Measurements from ENCODE around the gene DPH3. TPM values are rescaled to one million over a fixed set of nuclear protein-coding genes. Genes with fewer than 3 reads are reported as not detected.

The DPH3 gene
- total RNA-seq, 1 donor from 2014 or later = 30.5 TPM

DNA sequence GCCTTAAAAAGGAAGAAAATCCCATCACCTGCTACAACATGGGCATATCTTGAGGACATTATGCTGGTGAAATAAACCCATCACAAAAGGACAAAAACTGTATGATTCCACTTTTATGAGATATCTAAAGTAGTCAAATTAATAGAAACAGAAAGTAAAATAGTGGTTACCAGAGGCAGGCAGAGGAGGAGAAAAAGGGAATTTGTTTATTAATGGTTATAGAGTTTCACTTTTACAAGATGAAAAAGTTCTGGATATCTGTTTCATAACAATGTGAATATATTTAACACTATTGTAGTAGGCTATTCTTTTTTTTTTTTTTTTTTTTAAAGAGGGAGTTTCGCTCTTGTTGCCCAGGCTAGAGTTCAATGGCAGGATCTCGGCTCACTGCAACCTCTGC is 40.4 kb downstream of the DPH3 start:
- Histone ChIP-seq H3K4me3 (ENCODE audit: low read depth, low read length) (no peak overlapping the region), H3K27me3 (ENCODE audit: control insufficient read depth, insufficient read depth, low read length) (no peaks in the 10 kb centered on the region), H3K36me3 (ENCODE audit: control insufficient read depth, insufficient read depth, low read length) (no peaks in the 10 kb centered on the region)
- TF ChIP-seq, protein P1, sequence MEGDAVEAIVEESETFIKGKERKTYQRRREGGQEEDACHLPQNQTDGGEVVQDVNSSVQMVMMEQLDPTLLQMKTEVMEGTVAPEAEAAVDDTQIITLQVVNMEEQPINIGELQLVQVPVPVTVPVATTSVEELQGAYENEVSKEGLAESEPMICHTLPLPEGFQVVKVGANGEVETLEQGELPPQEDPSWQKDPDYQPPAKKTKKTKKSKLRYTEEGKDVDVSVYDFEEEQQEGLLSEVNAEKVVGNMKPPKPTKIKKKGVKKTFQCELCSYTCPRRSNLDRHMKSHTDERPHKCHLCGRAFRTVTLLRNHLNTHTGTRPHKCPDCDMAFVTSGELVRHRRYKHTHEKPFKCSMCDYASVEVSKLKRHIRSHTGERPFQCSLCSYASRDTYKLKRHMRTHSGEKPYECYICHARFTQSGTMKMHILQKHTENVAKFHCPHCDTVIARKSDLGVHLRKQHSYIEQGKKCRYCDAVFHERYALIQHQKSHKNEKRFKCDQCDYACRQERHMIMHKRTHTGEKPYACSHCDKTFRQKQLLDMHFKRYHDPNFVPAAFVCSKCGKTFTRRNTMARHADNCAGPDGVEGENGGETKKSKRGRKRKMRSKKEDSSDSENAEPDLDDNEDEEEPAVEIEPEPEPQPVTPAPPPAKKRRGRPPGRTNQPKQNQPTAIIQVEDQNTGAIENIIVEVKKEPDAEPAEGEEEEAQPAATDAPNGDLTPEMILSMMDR (IDR thresholded peaks at IDR 0.05; ENCODE audit: insufficient read depth, low read length, poor library complexity, severe bottlenecking) = no peak
- DNase-seq (ENCODE audit: low read depth) = no peak

DNA sequence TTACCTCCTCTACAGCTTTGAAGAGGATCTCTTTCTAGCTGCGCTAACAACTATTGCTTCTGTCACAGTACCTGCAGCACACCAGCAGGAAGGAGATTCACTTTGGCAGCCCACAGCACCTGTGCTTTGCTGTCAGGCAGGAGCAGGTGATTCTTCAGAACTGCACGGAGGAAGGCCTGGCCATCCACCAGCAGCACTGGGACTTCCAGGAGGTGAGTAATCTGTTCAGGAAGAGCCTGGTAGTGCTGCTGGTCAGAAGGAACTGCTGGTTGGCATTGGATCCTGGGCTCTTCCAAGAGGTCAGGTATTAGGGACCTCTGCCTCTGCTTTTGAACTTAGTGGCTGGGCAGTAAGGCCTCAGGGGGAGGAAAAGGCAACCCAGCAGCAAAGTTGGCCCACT is 42.2 kb downstream of the DPH3 start:
- Histone ChIP-seq H3K4me3 (ENCODE audit: low read depth, low read length) (no peak overlapping the region), H3K27me3 (ENCODE audit: control insufficient read depth, insufficient read depth, low read length) (no peaks in the 10 kb centered on the region), H3K36me3 (ENCODE audit: control insufficient read depth, insufficient read depth, low read length) (no peaks in the 10 kb centered on the region)
- DNase-seq (ENCODE audit: low read depth) = no peak
- TF ChIP-seq, protein P1 (IDR thresholded peaks at IDR 0.05; ENCODE audit: insufficient read depth, low read length, poor library complexity, severe bottlenecking) = no peak

DNA sequence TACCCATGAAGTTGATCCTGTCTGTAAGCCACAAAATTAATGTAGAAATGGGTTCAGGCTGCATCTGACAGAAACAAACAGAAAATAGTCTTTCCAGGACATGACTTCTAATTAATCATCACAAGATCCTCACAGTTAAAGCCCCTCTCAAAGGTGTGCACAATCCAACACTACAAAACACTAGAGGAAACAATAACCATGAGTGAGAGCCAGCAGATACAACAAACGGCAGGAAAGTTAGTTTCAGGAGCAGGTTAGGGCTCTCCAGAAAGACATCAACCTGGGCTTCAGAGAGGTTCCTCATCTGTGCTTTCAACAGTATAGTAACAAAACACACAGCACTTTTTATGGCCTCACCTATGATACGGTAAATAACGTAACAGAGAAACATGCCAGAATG is 42.8 kb downstream of the DPH3 start:
- DNase-seq (ENCODE audit: low read depth) = no peak
- Histone ChIP-seq H3K27me3 (ENCODE audit: control insufficient read depth, insufficient read depth, low read length) (no peaks in the 10 kb centered on the region), H3K36me3 (ENCODE audit: control insufficient read depth, insufficient read depth, low read length) (no peaks in the 10 kb centered on the region), H3K4me3 (ENCODE audit: low read depth, low read length) (no peak overlapping the region)
- TF ChIP-seq, protein P1 (IDR thresholded peaks at IDR 0.05; ENCODE audit: insufficient read depth, low read length, poor library complexity, severe bottlenecking) = no peak

DNA sequence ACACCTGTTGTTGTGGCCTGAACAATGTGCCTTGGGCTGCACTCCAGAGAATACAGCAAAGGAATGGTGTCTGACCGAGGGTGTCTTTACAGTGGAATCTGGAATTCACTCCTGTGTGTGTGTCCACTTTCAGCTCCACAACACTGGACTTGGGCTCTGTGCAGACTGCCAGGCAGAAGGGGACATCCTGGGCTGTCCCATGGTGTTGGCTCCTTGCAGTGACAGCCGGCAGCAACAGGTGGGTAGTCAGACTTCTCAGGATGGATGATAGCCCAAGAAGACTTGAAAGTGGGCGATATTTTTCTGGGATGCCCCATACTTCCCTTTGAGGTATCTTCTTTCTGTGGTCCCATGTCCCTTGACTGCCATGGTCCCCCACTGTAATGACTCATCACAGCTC is 45.0 kb downstream of the DPH3 start:
- no peaks in the 10 kb centered on the region for H3K36me3 ChIP-seq (ENCODE audit: control insufficient read depth, insufficient read depth, low read length)
- TF ChIP-seq, protein P1 (IDR thresholded peaks at IDR 0.05; ENCODE audit: insufficient read depth, low read length, poor library complexity, severe bottlenecking) = no peak
- no peaks in the 10 kb centered on the region for H3K27me3 ChIP-seq (ENCODE audit: control insufficient read depth, insufficient read depth, low read length)
- no peak for DNase-seq (ENCODE audit: low read depth)
- no peak overlapping the region for H3K4me3 ChIP-seq (ENCODE audit: low read depth, low read length)

DNA sequence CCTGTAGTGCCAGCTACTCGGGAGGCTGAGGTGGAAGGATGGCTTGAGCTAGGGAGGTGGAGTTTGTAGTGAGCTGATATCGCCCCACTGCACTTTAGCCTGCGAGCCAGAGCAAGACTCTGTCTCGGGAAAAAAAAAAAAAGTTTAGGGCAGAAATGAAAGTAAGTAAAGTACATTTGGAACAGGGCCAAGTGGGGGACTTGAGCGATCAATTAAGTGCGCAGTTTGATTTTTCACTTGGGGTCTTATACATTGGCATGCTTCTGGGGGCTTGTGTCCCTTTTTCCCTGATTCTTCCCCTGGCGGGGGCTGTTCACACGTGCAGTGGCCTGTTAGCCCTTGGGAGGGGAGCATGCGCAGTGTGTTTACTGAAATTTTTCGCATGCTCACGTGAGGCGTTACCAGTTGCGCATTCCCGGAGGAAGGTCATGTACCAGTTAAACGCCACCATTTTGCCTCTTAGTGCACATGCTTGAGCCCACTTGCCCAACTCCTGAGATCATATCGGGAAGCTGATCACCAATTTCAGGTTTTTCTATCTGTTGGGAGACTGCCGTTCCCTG is 48.3 kb downstream of the DPH3 start:
- no peak for DNase-seq (ENCODE audit: low read depth)
- no peak overlapping the region for H3K4me3 ChIP-seq (ENCODE audit: low read depth, low read length)
- H3K36me3 ChIP-seq (ENCODE audit: control insufficient read depth, insufficient read depth, low read length) = no peaks in the 10 kb centered on the region
- TF ChIP-seq, protein P1 (IDR thresholded peaks at IDR 0.05; ENCODE audit: insufficient read depth, low read length, poor library complexity, severe bottlenecking) = no peak
- H3K27me3 ChIP-seq (ENCODE audit: control insufficient read depth, insufficient read depth, low read length) = no peaks in the 10 kb centered on the region

DNA sequence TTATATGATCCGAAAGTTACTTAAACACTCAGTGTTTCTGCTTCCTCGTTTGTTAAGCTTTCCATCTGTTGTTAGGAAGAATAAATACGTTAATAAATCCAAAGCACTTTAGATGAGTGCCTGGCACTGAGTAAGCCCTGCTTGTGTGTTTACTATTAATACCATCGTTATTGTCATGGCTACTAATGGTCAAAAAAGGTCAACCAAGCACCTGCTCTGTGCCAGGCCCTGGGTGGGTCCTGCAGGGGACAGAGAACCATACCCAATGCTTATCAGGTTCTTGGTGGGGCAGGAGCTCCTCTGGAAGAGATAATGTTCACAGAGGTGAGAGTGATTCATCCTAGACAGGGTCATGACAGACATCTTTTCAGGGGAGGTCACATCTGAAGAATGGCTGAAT is 50.4 kb downstream of the DPH3 start:
- H3K4me3 ChIP-seq (ENCODE audit: low read depth, low read length) = no peak overlapping the region
- DNase-seq (ENCODE audit: low read depth) = no peak
- H3K27me3 ChIP-seq (ENCODE audit: control insufficient read depth, insufficient read depth, low read length) = no peaks in the 10 kb centered on the region
- TF ChIP-seq, protein P1 (IDR thresholded peaks at IDR 0.05; ENCODE audit: insufficient read depth, low read length, poor library complexity, severe bottlenecking) = no peak
- no peaks in the 10 kb centered on the region for H3K36me3 ChIP-seq (ENCODE audit: control insufficient read depth, insufficient read depth, low read length)

All from kidney epithelial cell (primary cell).